ENCODE data around the gene VSIG10.

VSIG10 gene

GRCh38 chr12:118059341-118060191 lies 44.2 kb downstream of the VSIG10 start:
- DNase-seq, result no peak

- DNase-seq, result no peak
Observed at GRCh38 chr12:118058881-118059280, 44.9 kb downstream of the VSIG10 start.

GRCh38 chr12:118058227-118058626 lies 45.6 kb downstream of the VSIG10 start:
- DNase-seq, result no peak

- no peak for DNase-seq
Observed at GRCh38 chr12:118055865-118056773, 47.7 kb downstream of the VSIG10 start.

- DNase-seq, result no peak
Observed at GRCh38 chr12:118055144-118055557, 48.7 kb downstream of the VSIG10 start.

DNA sequence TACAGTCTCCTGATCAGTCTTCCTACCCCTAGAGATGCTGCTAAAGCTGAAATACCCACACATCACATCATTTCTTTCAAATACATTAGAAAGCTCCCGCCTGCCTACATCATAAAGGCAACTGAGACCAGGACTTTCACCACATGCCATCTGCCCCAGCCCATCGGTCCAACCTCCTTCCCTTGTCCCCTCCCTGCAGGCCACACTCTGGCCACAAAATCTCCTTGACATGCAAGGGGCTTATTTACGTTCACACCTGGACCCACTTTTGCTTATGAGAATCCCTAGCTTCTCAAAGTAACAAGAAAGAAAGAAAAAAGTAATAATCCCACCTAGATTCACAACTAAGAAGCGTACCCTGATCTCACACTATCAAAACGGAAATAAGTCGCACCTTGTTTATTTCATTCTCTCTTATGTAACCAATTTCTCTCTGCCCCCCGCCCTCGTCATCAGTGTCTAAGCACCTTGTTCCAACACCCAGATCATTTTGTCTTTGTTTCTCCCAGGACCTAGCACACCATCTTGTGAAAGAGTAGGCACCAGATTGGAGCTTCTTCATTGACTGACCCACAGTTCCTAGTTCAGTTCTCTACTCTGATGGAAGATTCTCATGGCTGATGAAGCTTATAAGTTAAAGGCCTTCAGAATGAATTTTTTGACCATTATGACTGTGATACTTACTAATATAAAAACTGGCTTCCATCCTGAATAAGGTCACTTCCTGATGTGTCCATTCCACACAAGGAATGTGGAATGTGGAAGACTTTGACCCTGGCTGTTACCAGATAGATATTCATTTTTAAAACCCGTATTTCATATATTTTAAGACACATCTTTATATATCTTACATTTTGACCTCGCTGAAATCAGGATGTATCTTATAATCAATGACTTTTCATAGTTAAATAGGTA lies 50.5 kb downstream of the VSIG10 start:
- DNase-seq, result no peak

DNA sequence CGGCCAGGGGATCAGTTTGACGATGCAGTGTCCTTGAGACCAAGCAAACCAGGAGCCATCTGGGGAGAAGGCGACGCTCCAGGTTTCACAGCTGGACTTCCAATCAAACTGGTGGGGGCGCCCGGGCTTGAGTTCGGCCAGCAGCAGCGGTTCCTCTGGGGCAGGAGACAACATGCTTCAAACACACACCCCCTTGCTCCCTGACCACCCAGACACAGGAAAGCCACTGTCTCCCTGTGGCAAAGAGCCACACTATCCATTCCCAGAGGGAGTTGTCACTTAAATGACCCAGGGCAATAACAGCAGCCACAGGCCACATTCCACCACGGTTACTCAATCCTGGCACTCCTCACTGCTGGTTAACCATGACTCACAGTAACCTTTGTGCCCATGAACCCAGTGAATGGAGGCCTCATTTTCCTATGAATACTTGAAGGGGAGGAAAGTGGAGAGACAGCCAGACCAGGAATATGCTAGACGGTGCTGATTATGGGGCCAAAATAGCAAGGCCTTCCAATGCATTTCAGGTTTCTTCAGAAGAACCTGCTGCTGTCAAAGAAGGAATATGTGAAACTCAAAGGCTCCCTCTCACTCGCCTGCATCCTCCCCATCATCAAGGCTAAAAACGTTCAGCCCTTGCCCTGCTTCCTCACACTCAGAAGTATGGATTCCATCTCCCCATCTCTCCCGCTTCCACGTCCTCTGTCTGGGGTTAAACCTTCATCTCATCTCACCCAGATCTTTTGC lies 51.3 kb downstream of the VSIG10 start:
- DNase-seq, result no peak

DNA sequence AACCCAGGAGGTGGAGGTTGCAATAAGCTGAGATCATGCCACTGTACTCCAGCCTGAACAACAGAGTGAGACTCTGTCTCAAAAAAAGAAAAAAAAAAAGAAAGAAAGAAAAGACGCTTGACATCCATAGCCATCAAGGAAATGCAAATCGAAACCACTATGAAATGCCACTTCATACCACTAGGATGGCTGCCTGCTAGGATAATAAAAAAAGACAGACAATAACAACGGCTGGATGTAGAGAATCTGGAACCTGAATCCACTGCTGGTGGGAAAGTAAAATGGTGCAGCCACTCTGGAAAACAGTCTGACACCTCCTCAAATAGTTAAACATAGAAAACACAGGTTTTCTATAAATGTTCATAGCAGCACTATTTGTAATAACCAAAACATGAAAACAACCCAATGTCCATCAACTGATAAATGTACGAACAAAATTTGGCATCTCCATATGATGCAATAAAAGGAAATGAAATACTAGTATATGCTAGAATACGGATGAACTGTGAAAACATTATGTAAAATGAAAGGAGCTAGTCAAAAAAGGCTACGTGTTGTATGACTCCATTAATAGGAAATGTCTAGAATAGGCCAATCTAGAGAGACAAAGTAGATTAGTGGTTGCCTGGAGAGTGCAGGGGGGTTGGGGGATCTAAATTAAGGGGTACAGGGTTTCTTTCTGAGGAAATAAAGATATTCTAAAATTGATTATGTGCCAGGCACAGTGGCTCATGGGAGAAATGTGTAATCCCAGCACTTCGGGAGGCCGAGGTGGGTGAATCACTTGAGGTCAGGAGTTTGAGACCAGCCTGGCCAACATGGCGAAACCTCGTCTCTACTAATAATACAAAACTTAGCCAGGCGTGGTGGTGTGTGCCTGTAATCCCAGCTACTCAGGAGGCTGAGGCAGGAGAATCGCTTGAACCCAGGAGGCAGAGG lies 52.6 kb downstream of the VSIG10 start:
- DNase-seq, result no peak

DNA sequence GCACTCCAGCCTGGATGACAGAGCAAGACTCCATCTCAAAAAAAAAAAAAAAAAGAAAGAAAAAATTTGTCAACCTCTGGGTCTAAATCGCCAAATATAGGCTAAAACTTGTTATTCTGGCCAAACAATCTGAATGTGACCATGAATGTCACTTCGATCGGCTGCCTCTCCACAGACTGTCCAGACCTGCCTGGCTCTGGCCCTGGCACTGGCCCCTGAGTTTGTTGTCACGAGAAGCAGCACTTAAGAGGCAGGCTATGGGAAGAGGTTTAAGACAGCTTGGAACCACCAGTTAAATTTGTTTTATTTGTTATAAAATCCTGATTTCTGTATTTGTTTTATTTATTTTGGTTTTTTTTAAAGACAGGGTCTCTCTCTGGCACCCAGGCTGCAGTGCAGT lies 57.4 kb downstream of the VSIG10 start:
- DNase-seq, result no peak

DNA sequence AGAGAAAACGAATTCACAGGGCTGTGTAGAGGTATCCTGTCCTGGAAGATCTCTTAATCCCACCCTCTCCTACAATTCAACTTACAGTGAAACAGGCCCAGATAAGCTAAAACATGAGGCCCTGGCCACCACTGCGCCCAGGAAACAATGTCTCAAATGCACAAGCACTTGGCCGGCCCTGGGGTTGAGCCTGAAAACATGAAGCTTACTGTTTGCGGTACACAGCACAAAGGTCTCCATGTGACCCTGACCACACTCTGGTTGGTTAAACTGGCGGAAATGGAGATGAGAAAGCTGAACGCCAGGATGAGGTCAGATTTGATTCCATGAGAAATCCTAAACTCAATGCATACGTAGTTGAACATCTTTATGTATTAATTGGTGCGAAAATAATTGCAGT lies 59.2 kb downstream of the VSIG10 start:
- no peak for DNase-seq

DNA sequence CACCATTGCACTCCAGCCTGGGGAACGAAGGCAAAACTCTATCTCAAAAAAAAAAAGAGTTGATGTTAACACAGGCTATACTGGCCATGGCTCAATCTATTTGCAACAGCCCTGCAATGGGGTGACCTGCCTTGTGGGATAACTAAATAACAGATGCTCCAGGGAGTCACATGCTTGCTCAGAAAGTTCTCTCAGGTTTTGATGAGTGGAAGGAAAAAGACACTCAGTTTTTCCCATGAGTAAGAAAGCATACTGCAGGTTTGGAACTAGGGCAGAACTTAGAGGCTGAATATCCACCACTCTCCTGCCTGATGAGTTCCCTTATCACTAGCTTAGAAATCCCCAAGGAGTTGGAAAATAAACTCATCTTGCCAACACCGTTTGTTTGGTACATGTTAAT lies 59.7 kb downstream of the VSIG10 start:
- no peak for DNase-seq

GRCh38 chr12:118042091-118042490 lies 61.7 kb downstream of the VSIG10 start:
- DNase-seq, result no peak

DNA sequence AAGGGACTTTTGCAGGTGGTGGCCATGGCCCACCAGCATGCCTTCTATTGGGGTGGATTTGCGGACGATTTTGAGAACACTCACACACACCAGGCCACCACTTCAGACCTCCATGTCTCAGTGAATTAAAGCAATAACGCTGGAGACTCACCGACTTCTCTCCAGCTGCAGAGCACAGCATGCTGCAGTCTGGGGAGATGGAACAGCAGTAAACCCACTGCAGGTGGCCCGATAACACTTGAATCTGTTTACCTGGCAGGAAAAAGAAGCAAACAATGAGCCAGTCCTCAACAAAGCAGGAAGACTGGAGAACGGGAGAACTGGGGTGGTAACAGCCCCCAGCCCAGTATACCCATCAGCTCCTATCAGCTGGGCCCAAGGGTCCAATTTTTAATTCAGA lies 65.7 kb downstream of the VSIG10 start:
- peak; percentile 72 for DNase-seq

- DNase-seq, result no peak
Observed at GRCh38 chr12:118036672-118037411, 67.0 kb downstream of the VSIG10 start.

DNA sequence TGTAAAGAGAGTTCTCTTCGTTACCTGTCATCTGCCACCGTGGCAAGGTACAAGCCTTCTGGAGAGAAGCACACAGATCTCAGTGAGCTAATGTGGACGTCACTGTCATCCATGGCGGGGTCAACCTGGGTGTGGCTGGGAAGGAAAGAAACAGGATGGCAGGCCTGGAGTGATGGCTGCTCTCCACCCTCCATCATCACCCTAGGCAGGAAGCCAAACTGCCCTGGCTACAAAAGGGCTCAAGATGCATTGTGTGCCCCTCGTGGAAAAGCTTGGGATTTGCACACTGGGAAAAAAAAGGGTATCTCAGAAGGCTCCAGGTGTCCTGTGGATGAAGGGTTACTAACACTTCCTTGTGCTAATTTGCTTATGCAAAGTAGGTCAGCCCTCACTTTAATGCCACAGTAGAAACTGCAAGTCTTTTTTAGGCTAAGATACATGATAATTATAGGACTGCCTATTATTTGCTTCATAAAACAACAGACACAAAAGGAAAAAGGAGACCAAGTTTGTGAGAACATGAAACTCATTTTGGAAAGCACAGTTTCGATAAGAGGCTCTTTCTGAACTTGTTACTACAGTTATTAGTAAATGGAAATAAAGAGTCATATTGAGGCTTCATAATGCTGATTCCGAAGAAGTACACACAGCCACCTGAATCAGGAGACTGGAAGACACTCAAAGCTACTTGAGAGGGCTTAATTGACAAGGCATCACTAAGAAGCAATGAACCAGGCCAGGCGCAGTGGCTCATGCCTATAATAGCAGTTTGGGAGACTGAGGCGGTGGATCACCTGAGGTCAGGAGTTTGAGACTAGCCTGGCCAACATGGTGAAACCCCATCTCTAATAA lies 68.4 kb downstream of the VSIG10 start:
- no peak for DNase-seq

GRCh38 chr12:118034429-118035189 lies 69.2 kb downstream of the VSIG10 start:
- DNase-seq, result no peak

DNA sequence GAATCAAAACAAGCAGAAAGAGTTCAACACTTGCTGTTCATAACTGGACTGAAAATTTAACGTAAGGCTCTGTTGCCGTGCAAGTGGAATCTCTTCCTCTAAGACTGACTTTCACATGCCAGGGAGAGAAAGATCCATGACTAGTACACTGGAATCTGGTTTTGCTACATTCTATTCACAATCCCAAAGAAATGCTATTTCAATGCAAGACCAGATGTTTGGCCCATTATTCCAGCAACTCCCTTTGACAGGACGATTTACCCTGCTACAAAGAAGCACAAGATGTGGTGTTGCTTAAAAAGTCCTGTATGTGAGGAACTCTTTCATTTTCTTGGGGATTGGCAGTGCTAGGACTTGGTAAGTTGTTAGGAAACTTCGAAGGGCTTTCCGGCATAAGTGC lies 69.9 kb downstream of the VSIG10 start:
- DNase-seq, result no peak

DNA sequence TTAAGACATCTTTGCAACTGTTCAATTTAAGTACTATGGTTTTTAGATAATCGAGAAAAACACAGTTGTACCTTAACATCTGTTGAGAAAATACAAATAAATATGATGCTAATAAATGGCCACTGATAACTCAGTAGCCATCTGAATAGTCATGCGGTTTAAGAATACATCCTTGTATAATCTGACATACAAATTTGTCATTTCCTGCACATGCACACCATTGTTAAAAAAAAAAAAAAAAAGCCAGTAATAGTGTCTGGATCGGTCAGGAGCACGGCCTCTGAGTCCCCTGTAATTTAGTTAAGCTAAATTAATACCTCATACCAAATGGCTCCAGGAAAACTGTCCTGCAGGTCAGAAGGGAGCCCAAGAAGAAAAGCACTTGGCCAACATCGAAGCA lies 70.5 kb downstream of the VSIG10 start:
- DNase-seq, result no peak

Data from DMS79 (cell line).